OCI-LY3 (cell line): ENCODE results near the gene SLC16A8.

ENCODE experiments used
- H2AFZ ChIP-seq: fragments of 200-600, 300-600 bp; shearing (Covaris generic); 2 replicates; pipeline ENCODE4 v1.6.0; 2014; ENCODE audit warnings: antibody characterized with exemption, low read depth, low read length
- H3K27ac ChIP-seq: fragments of 200-600, 300-600 bp; sonication (generic); 2 replicates; pipeline ENCODE4 v1.5.1; 2014; ENCODE audit warnings: mild to moderate bottlenecking, low read length, moderate library complexity, mixed read lengths
- H3K27me3 ChIP-seq: fragments of 200-600, 300-600 bp; sonication (generic); 2 replicates; pipeline ENCODE4 v1.6.1; 2014; ENCODE audit warnings: low read depth, low read length, mixed read lengths
- H3K36me3 ChIP-seq: fragments of 200-600, 300-600 bp; sonication (generic); replicated peaks from 2 replicates; pipeline ENCODE3; 2014; ENCODE audit warnings: low read depth, low read length, mixed read lengths
- H3K4me1 ChIP-seq: fragments of 300-600, 200-600 bp; sonication (generic); 2 replicates; pipeline ENCODE4 v1.6.1; 2014; ENCODE audit warnings: low read length, mixed read lengths
- H3K4me2 ChIP-seq: fragments of 200-600, 300-600 bp; sonication (generic); 2 replicates; pipeline ENCODE4 v1.6.1; 2014; ENCODE audit warnings: low read length, mixed read lengths
- H3K4me3 ChIP-seq: fragments of 300-600, 200-600 bp; sonication (generic); 2 replicates; pipeline ENCODE4 v1.5.1; 2014; ENCODE audit warnings: antibody characterized with exemption, mild to moderate bottlenecking, low read length, moderate library complexity
- H3K79me2 ChIP-seq: fragments of 300-600, 200-600 bp; shearing (Covaris generic); 2 replicates; pipeline ENCODE4 v1.6.1; 2014; ENCODE audit warnings: mild to moderate bottlenecking, low read length, mixed read lengths
- H3K9ac ChIP-seq: fragments of 300-600, 200-600 bp; shearing (Covaris generic); 2 replicates; pipeline ENCODE4 v1.6.0; 2014; ENCODE audit warnings: mild to moderate bottlenecking, low read length, moderate library complexity
- H3K9me3 ChIP-seq: fragments of 200-600, 300-600 bp; shearing (Covaris generic); 2 replicates; pipeline ENCODE4 v1.6.1; 2014; ENCODE audit warnings: low read length, mixed read lengths; ENCODE audit not compliant: insufficient read depth
- H4K20me1 ChIP-seq: fragments of 200-600, 300-600 bp; sonication (generic); 2 replicates; pipeline ENCODE4 v1.6.1; 2016; ENCODE audit warnings: low read length, mixed read lengths; ENCODE audit not compliant: insufficient read depth
- CTCF ChIP-seq: fragments of 200-600, 300-600 bp; sonication (generic); IDR thresholded peaks from 2 replicates; pipeline ENCODE4 v1.5.1; 2014; ENCODE audit warnings: antibody characterized with exemption, low read length, low read depth
- EZH2phosphoT487 ChIP-seq: fragments of 200-600 bp; shearing (Covaris generic); IDR thresholded peaks from 2 replicates; pipeline ENCODE4 v1.6.1; 2018; ENCODE audit warnings: antibody characterized with exemption, mixed run types, low read depth

SLC16A8 gene

GRCh38 chr22:38029370-38029769, 54.6 kb downstream of the SLC16A8 start:
- Histone ChIP-seq H3K27me3 (peaks cover 42% of the 10 kb centered on the region), H3K79me2 (no peaks in the 10 kb centered on the region), H3K9ac (no peak overlapping the region), H3K4me1 (peaks cover 6% of the 10 kb centered on the region), H2AFZ (no peak overlapping the region), H3K4me2 (no peak overlapping the region), H3K27ac (no peak overlapping the region), H3K9me3 (no peaks in the 10 kb centered on the region), H3K36me3 (no peaks in the 10 kb centered on the region), H3K4me3 (no peak overlapping the region), H4K20me1 (no peaks in the 10 kb centered on the region)
- no peak for TF ChIP-seq EZH2phosphoT487
- TF ChIP-seq CTCF = no peak

- H3K27ac ChIP-seq = no peak overlapping the region
- no peaks in the 10 kb centered on the region for H3K79me2 ChIP-seq
- no peak overlapping the region for H3K4me3 ChIP-seq
- H3K9me3 ChIP-seq = no peaks in the 10 kb centered on the region
- H3K9ac ChIP-seq = no peak overlapping the region
- H3K4me2 ChIP-seq = no peak overlapping the region
- TF ChIP-seq EZH2phosphoT487 (no peak), CTCF (no peak)
- no peak overlapping the region for H2AFZ ChIP-seq
- H3K36me3 ChIP-seq = no peaks in the 10 kb centered on the region
- no peaks in the 10 kb centered on the region for H3K4me1 ChIP-seq
- H3K27me3 ChIP-seq = peaks cover 43% of the 10 kb centered on the region
- no peaks in the 10 kb centered on the region for H4K20me1 ChIP-seq
Observed at GRCh38 chr22:38028344-38029130, 55.4 kb downstream of the SLC16A8 start.
